Activated T-cell treated with anti-CD3 and anti-CD28 coated beads for 1 hour (primary cell): ENCODE data around the gene TMEM244.
"Not testable (repeated sequence)": the region's sequence is repeated elsewhere in the genome, so short reads cannot be mapped to it uniquely, and the experiment has no call there.

Source experiments
- DNase-seq: peaks from one replicate; pipeline ENCODE4 v3.0.0-alpha.2; 2020; ENCODE audit warnings: low read depth

Gene TMEM244

DNA sequence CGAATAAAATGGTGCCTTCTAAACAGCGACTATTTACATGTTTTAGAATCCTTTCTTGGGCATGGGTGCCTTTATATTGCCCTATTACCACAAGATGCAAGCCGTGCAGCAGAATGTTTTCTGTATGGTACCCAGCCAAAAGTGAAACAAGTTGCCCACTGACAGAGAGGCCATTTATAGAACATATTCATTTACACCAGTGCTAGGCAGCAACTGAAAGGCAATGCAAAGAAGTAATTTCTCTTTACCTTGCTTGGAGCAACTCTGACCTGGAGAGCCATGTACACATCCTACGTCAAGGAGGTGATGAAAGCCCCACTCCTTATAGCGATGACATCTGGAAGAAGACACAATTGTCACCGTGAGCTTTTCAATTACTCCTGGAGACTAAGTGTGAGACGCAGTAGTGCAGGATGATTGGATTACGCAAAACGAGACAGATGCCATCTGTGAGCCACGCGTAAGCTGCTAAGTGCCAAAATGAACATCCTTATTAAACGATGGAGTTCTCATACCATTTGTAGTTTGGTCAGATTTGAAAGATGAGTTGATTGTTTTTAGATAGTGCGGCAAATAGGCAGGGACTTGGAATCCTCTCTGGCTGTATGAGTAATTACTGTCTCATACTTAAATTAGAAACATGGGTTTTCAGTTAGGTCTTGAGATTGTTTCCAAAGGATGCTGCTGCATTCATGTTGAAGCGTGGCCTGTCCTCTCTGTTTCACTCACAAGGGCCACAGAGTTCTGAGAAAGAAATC is at the start of gene TMEM244:
Gene TMEM244 (minus strand): TSS at position 408 of the 758 bp plus-strand sequence. CDS start 127 bp downstream, at position 281.
- DNase-seq, result no peak

DNA sequence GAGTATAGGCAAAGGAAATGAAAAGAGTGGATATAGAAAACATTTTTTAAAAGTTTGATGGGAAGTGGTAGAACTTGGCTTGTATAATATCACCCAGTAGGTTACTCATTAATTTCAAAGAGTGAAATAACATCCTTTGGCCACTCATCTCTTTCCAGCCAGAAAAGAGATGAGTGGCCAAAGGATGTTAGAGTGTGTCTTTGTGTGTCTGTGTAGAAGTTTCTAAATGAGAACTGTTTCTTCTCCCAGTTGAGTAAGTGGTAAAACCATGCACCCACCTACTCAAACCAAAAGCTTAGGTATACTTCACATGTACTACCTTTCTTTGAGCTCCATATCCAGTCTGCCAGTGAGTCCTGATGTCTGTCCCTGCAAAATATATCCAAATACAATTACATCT is 47.7 kb upstream of the TMEM244 start:
- DNase-seq, result no peak

GRCh38 chr6:129908356-129908755 is 47.2 kb upstream of the TMEM244 start:
- DNase-seq, result no peak

DNA sequence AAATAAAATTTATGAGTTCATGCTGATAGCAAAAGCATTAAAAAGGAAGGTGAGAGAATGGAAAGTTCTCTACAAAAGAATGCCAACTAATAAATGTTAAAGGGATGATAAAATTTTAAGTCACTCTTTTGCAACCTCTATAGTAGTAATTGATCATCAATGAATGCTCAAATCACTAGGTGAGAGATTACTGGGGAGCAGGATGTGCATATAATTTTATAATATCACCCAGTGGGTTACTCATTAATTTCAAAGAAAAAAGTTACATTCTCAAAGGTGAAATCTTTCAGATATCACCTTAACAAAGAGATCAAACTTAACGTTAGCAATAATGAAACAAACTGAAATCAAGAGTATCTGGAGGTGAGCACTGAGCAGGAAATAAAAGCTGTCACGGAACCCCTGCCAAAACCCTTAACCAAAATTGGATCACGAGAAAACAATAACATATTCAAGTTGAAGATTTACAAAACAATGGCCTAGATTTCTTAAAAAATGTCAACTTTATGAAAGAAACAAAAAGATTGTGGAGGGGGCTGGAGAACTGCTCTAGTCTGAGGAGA is 45.5 kb upstream of the TMEM244 start:
- no peak for DNase-seq

DNA sequence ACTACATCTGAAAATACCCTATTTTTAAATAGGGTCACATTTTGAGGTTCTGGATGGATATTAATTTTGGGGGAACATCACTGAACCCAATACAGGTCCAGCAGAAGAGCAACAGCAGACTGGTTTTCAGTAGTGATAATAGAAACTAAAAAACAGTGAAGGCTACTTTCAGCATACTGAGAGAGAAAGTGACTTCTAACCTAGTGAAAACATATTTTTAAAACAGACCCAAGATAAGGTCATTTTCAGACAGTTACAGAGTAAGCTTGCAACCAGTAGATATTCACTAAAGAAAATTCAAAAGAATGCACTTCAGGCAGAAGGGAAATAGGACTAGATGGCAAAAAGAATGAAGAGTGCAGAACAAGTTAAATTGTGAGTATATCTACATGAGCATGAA is 42.0 kb upstream of the TMEM244 start:
- DNase-seq, result no peak

- no peak for DNase-seq
Measured at GRCh38 chr6:129902681-129903080, 41.6 kb upstream of the TMEM244 start.

DNA sequence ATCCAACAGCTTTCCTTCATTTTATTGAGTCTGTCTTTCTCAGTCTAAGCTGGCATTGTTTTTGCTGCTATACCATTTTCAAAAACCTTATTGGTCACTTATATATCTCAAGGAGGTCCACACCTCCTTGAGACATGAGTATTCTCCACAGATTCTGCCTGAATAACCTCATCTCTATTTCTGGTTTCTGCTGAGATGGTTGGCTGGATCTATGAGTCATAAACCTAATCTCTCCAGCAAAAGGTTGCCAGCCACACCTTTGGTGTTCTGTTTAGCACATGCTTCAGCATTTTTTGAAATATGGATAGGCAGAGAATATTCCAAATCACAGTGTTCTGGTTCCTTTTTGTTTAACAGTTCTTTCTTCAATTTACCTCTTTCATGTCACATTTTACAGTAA is 40.8 kb upstream of the TMEM244 start:
- DNase-seq, result no peak

- DNase-seq, result no peak
Measured at GRCh38 chr6:129895692-129896091, 34.6 kb upstream of the TMEM244 start.

- no peak for DNase-seq
Measured at GRCh38 chr6:129894921-129895320, 33.8 kb upstream of the TMEM244 start.

GRCh38 chr6:129893640-129894039 is 32.5 kb upstream of the TMEM244 start:
- no peak for DNase-seq

GRCh38 chr6:129890701-129891100 is 29.6 kb upstream of the TMEM244 start:
- no peak for DNase-seq

GRCh38 chr6:129890164-129890563 is 29.0 kb upstream of the TMEM244 start:
- DNase-seq, result no peak

GRCh38 chr6:129889580-129889979 is 28.5 kb upstream of the TMEM244 start:
- no peak for DNase-seq

DNA sequence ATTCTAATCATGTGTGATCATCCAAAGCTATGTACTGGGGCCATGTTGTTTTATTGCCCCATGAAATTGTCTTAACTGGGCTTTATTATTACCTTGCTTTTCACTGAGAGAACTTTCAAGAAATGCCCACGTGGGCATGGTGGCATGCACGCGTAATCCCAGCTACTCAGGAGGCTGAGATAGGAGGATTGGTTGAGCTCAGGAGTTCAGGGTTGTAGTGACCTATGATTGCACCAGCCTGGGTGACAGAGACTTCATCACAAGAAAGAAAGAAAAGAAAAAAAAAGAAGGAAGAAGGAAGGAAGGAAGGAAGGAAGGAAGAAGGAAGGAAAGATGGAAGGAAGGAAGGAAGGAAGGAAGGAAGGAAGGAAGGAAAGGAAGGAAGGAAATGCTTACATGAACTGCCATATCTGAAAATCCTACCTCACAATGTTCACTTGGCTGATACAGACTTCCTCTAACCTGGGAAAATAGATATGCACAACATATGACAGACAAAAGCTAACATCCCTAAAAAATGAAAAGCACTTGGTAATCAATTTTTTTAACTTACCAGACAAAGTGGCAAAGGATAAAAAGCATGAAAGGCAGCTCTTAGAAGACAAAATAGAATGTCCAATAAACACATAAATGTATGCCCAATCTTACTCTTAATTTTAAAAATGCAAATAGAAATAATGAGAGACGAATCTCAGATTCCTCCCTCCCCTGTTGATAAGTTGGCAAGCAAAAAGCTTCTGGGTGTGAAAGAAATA is 25.5 kb upstream of the TMEM244 start:
- no peak for DNase-seq

DNA sequence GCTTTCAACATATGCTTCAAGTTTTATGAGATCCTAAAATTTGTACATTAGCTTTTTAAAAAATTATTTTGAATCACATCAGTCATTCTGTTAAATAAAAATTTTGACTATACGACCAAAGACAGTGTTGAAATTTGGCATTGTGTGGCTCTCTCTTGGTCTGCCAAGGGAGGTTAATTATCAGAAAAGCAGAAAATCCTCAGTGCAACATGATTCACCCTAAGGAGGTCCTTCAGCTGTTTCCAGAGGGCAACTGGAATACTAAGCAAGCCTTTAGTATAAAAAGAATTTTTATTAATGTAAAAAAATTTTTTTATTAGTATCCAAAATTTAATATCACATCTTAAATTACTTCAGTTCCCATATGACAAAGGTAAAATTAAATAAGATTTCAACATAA is 23.1 kb upstream of the TMEM244 start:
- no peak for DNase-seq

DNA sequence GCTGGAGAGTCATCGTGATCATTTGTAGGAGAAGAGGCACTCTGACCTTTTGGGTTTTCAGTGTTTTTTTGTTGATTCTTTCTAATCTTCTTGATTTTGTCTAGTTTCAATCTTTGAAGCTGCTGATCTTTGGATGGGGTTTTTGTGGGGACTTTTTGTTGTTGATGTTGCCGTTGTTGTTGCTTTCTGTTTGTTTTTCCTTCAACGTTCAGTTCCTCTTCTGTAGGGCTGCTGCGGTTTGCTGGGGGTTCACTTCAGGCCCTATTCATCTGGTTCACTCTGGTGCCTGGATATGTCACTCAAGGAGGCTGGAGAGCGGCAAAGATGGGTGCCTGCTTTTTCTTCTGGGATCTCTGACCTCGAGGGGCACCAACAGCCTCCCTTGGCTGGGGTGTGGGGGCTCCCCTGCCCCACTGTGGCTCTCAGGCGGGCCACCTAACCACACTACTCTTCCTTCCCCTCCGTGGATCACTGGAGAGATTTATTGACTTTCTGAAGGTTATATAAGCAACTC is 21.5 kb upstream of the TMEM244 start:
- no peak for DNase-seq

DNA sequence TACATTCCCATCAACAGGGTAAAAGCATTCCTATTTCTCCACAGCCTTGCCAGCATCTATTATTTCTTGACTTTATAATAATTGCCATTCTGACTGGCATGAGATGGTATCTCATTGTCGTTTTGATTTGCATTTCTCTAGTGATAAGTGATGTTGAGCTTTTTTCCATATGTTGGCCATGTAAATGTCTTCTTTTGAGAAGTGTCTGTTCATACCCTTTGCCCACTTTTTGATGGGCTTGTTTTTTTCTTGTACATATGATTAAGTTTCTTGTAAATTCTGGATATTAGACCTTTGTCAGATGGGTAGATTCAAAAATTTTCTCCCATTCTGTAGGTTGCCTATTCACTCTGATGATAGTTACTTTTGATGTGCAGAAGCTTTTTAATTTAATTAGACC is 16.8 kb upstream of the TMEM244 start:
- not testable (repeated sequence) for DNase-seq

- no peak for DNase-seq
Measured at GRCh38 chr6:129875610-129876520, 14.8 kb upstream of the TMEM244 start.

DNA sequence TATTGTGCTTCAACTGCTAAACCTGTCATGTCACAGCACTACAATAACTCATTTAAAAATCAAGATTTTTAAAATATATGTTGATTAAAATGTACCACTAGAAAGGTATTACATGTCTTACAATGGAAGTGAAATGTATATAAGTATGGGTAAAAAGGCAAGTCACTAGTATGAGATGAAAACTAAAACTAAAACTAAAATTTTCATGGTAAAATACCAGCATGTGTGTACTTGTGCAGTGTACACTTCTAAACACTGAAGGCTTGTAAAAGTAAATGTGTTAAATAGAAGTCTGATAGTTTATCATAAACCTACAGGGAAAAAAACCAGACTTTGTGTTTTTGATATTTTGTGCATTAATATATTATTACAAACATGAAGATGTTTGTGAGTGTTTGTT is 13.7 kb upstream of the TMEM244 start:
- no peak for DNase-seq

GRCh38 chr6:129872586-129872985 is 11.5 kb upstream of the TMEM244 start:
- DNase-seq, result no peak

DNA sequence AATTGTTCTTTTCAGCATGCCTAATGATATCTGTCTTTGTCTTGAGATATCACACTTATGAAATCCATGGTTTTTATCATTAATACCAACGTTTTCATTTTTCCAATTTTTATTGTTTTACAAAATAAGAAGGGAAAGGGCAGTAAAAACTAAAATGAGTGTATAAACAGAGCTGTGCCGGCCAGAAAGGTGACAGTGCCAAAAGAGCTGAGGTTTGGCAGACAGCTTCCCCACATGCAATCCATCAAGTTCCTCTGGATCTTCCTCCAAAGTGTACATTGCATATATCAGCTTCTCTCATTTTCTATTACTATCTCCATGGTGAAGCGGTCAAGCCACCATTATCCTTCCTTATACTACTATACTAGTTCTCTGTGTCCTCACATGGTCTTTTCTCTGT is 10.1 kb upstream of the TMEM244 start:
- no peak for DNase-seq

GRCh38 chr6:129867403-129867802 is 6.3 kb upstream of the TMEM244 start:
- DNase-seq, result no peak
